ENCODE data around the gene TNRC6C. TPM values are rescaled to one million over a fixed set of nuclear protein-coding genes. Genes with fewer than 3 reads are reported as not detected.

TNRC6C gene
- total and polyA plus RNA-seq, 8 donors: 14.0 to 20.3 (median 16.6) TPM

- ATAC-seq (no peak), DNase-seq (no peak)
- Histone ChIP-seq H3K27ac (peak overlapping the region in 1 of 2 donors; percentile 41), H3K4me1 (peaks cover 10 to 69% of the 10 kb centered on the region in 2 donors), H3K4me3 (no peak overlapping the region), H3K27me3 (no peaks in the 10 kb centered on the region), H3K36me3 (peaks cover 0 to 96% of the 10 kb centered on the region in 2 donors), H3K9me3 (no peaks in the 10 kb centered on the region)
- intact Hi-C loops (cut with DNase I): no loop called here
- TF ChIP-seq, protein P1, sequence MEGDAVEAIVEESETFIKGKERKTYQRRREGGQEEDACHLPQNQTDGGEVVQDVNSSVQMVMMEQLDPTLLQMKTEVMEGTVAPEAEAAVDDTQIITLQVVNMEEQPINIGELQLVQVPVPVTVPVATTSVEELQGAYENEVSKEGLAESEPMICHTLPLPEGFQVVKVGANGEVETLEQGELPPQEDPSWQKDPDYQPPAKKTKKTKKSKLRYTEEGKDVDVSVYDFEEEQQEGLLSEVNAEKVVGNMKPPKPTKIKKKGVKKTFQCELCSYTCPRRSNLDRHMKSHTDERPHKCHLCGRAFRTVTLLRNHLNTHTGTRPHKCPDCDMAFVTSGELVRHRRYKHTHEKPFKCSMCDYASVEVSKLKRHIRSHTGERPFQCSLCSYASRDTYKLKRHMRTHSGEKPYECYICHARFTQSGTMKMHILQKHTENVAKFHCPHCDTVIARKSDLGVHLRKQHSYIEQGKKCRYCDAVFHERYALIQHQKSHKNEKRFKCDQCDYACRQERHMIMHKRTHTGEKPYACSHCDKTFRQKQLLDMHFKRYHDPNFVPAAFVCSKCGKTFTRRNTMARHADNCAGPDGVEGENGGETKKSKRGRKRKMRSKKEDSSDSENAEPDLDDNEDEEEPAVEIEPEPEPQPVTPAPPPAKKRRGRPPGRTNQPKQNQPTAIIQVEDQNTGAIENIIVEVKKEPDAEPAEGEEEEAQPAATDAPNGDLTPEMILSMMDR (IDR thresholded peaks at IDR 0.05): no peak
These were observed 163.3 kb downstream of the TNRC6C start for GRCh38 chr17:78121801-78122215.

GRCh38 chr17:78122216-78122930, 163.9 kb downstream of the TNRC6C start:
- TF ChIP-seq, protein P1 (IDR thresholded peaks at IDR 0.05): no peak
- no peak for ATAC-seq
- Histone ChIP-seq H3K4me1 (peaks cover 14 to 74% of the 10 kb centered on the region in 2 donors), H3K9me3 (no peaks in the 10 kb centered on the region), H3K27ac (no peak overlapping the region), H3K36me3 (peaks cover 0 to 90% of the 10 kb centered on the region in 2 donors), H3K4me3 (no peak overlapping the region), H3K27me3 (no peaks in the 10 kb centered on the region)
- intact Hi-C loops (cut with DNase I): no loop called here
- peak in 1 of 4 donors; percentile 55 for DNase-seq

GRCh38 chr17:78122931-78123249, 164.4 kb downstream of the TNRC6C start:
- intact Hi-C loops (cut with DNase I): no loop called here
- no peak for ATAC-seq
- H3K36me3 ChIP-seq: peaks cover 0 to 86% of the 10 kb centered on the region in 2 donors

GRCh38 chr17:78123258-78123929, 164.9 kb downstream of the TNRC6C start:
- no peaks in the 10 kb centered on the region for H3K27me3 ChIP-seq
- no peaks in the 10 kb centered on the region for H3K9me3 ChIP-seq
- ATAC-seq (no peak), DNase-seq (no peak)
- H3K4me1 ChIP-seq: peaks cover 14 to 71% of the 10 kb centered on the region in 2 donors
- no peak overlapping the region for H3K27ac ChIP-seq
- intact Hi-C loops (cut with DNase I): no loop called here
- TF ChIP-seq, protein P1 (IDR thresholded peaks at IDR 0.05): no peak
- no peak overlapping the region for H3K4me3 ChIP-seq
- peaks cover 0 to 83% of the 10 kb centered on the region in 2 donors for H3K36me3 ChIP-seq

More at GRCh38 chr17:78122931-78123249, 164.4 kb downstream of the TNRC6C start:
- no peak overlapping the region for H3K27ac ChIP-seq
- DNase-seq: no peak
- no peak overlapping the region for H3K4me3 ChIP-seq
- peaks cover 14 to 74% of the 10 kb centered on the region in 2 donors for H3K4me1 ChIP-seq
- TF ChIP-seq, protein P1 (IDR thresholded peaks at IDR 0.05): no peak
- H3K9me3 ChIP-seq: no peaks in the 10 kb centered on the region
- H3K27me3 ChIP-seq: no peaks in the 10 kb centered on the region

DNA sequence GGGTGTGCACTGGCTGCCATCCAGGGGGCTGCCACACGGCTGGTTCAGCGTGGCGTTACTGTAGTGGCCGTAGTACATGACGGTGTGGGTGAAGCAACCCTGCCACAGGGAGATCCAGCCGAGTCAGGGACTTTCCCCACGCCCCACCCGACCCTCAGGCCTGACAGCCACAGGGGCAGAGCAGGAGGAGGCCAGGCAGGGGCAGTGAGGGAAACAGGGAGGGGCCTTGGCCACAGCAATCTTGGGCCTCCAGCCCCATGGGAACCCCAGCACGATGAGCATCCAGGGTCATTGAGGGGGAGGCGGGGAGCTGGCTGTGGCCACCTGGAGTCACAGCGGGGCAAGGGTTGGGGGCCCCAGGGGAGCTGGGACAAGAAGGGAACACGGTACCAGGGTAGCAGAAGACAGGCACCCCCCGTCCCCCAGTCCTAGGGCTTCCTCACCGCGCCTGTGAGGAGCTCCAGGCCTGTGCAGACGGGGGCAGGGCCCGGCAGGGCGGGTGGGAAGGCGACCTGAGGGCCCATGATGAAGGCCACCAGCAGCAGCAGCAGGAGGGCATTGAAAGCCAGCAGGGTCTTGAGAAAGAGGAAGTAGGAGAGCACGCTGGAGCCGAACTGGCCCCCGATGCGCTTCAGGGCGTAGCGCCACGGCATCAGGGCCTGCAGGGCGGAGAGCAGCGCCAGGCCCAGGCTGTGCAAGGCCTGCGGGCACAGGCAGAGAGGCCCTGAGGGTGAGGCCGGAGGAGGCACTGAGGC, 165.8 kb downstream of the TNRC6C start:
- ATAC-seq (no peak), DNase-seq (peak in 1 of 4 donors; percentile 87)
- peak overlapping the region; percentile 8 to 93 for H3K27ac ChIP-seq
- H3K36me3 ChIP-seq: peaks cover 0 to 74% of the 10 kb centered on the region in 2 donors
- H3K9me3 ChIP-seq: no peaks in the 10 kb centered on the region
- TF ChIP-seq, protein P1 (IDR thresholded peaks at IDR 0.05): no peak
- intact Hi-C loops (cut with DNase I): no loop called here
- H3K4me3 ChIP-seq: no peak overlapping the region
- peaks cover 19 to 75% of the 10 kb centered on the region in 2 donors for H3K4me1 ChIP-seq
- no peaks in the 10 kb centered on the region for H3K27me3 ChIP-seq
